ENCODE results near the gene TMEM74B.
"Not testable (repeated sequence)": the region's sequence is repeated elsewhere in the genome, so short reads cannot be mapped to it uniquely, and the experiment has no call there.

The TMEM74B gene

DNA sequence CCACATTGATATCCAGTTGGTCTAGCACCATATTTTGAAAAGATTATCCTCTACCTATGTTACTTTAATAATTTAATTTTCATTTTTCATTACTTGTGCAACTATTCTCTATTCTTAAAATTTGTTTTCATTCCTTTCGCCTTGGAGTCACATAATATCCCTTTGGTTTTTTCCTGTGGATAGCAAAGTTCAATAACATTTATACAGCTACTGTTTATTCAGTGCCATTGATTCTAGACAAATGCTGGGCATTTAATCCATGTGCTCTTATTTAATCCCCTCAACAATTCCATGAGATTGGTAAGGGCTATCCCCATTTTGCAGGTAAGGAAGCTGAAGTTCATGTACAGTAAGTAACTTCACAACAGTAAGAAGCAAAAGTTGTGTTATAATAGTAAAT is 33.8 kb downstream of the TMEM74B start:
- no peak for DNase-seq (ENCODE audit: extremely low spot score, insufficient read length, low read depth)
- FAIRE-seq = no peak

DNA sequence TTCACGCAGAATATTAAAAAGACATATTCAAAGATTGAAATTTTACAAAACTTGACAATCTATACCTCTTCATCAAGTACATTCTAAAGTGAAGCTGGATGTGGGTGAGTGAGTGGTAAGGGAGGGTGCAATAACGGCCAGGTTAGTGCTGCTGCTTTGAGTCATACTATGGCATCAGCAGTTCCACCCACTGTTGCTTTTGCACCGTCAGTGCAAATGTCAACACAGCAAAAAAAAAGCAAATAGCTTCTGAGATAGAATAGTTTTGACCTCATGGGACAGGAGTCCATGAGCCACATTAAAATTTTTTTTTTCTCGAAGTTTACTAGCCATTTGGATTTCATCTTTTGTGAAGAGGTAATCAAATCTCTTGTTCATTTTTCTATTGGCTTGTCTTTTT is 34.6 kb downstream of the TMEM74B start:
- FAIRE-seq (no peak), DNase-seq (ENCODE audit: extremely low spot score, insufficient read length, low read depth) (no peak)

- FAIRE-seq; DNase-seq (ENCODE audit: extremely low spot score, insufficient read length, low read depth): not testable (repeated sequence)
Observed at GRCh38 chr20:1149812-1150211, 35.0 kb downstream of the TMEM74B start.

GRCh38 chr20:1146957-1147356 is 37.8 kb downstream of the TMEM74B start:
- FAIRE-seq (no peak), DNase-seq (ENCODE audit: extremely low spot score, insufficient read length, low read depth) (no peak)

- DNase-seq (ENCODE audit: extremely low spot score, insufficient read length, low read depth) (no peak), FAIRE-seq (no peak)
Observed at GRCh38 chr20:1144401-1145172, 40.2 kb downstream of the TMEM74B start.

DNA sequence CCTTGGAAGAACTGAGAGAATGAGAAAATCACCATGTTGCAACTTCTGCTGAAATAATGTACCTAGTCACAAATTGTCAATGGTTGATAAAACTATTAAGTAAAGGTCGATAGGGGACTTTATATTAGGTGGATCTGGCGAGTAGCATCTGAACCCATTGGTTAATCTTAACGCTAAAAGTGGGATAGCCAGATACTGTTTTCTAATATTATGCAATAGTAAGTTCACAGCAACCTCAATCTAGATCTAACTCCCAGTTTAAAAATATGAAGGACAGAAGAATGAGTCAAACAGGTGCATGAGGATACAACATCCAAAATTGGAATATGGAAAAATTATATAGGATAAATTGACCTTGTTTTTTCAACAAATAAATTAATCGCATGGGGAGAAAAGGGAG is 47.5 kb downstream of the TMEM74B start:
- FAIRE-seq = no peak
- no peak for DNase-seq (ENCODE audit: extremely low spot score, insufficient read length, low read depth)

GRCh38 chr20:1134836-1135235 is 49.9 kb downstream of the TMEM74B start:
- no peak for FAIRE-seq
- no peak for DNase-seq (ENCODE audit: extremely low spot score, insufficient read length, low read depth)

- FAIRE-seq = no peak
Observed at GRCh38 chr20:1134355-1134754, 50.4 kb downstream of the TMEM74B start.

DNA sequence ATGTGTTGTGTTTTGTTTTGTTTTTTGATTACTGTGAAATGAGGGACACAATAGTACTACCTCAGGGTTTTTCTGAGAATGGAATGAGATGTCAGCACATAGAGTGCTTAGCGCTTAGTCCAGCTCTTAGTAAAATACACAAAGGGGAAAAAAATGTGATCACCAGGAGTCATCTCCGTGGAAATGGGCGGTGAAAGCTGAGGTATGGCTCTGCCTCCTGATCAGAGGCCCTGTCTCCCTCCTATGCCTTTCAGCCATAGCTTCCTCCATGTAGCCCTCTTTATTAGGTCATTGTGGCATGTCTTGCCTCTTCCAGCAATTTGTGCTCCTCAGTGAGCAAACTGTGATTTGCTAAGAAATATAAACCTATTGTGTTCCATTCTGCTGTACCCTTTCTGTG is 53.4 kb downstream of the TMEM74B start:
- DNase-seq (ENCODE audit: extremely low spot score, insufficient read length, low read depth) (no peak), FAIRE-seq (no peak)

More at GRCh38 chr20:1134355-1134754, 50.4 kb downstream of the TMEM74B start:
- DNase-seq (ENCODE audit: extremely low spot score, insufficient read length, low read depth) = no peak

DNA sequence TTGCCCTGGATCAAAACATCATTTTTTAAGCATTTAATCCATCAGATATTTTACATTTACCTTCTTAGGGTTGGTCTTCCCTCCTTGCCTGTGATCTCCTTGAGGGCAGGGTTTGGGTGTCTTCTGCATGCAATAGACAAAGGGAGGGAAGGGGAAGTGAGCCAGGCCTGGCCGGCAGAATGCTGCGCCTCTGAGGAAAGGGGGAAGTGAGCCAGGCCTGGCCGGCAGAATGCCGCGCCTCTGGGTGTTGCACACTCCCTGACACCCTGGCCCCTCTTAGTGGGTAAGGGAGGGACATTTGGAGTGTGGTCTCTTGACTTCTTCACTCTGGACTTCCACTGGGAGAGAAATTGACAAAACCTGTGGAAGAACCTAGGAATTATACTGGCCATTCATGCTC is 53.9 kb downstream of the TMEM74B start:
- no peak for FAIRE-seq

More for the DNA sequence above, 53.9 kb downstream of the TMEM74B start:
- no peak for DNase-seq (ENCODE audit: extremely low spot score, insufficient read length, low read depth)

Data from GM18507 (cell line).